Measurements from ENCODE around the gene KCNK4.
"Not testable (repeated sequence)": the region's sequence is repeated elsewhere in the genome, so short reads cannot be mapped to it uniquely, and the experiment has no call there.

The KCNK4 gene

DNA sequence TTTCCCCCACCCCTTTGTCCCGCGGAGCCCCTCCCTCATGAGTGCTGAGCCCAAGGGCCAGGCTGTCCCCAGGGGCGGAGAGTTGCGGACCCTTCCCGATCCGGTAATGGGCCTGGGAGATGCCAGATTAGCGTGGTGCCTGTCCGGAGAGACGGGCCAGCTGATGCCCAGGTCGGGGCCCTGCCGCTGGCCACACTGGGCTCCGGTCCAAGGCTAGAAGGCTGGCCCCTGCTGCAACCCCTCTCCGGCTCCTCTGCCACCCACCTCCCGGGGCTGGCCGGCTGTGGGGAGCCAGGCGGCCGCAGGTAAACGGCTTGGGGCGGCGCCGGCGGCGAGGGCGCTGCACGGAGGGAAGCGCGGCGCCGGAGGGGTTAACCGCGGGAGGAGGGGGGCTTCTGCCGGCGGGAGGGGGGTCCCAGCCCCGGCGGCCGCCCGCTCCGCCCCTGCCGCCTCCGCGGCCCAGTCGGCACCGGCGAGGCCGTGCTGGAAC, at the start of gene KCNK4:
Gene KCNK4, plus strand, starts transcription at position 41 of the 490 bp plus-strand sequence. CDS start 1,717 bp downstream, outside the sequence.
- no peak for DNase-seq (ENCODE audit: low spot score)

DNA sequence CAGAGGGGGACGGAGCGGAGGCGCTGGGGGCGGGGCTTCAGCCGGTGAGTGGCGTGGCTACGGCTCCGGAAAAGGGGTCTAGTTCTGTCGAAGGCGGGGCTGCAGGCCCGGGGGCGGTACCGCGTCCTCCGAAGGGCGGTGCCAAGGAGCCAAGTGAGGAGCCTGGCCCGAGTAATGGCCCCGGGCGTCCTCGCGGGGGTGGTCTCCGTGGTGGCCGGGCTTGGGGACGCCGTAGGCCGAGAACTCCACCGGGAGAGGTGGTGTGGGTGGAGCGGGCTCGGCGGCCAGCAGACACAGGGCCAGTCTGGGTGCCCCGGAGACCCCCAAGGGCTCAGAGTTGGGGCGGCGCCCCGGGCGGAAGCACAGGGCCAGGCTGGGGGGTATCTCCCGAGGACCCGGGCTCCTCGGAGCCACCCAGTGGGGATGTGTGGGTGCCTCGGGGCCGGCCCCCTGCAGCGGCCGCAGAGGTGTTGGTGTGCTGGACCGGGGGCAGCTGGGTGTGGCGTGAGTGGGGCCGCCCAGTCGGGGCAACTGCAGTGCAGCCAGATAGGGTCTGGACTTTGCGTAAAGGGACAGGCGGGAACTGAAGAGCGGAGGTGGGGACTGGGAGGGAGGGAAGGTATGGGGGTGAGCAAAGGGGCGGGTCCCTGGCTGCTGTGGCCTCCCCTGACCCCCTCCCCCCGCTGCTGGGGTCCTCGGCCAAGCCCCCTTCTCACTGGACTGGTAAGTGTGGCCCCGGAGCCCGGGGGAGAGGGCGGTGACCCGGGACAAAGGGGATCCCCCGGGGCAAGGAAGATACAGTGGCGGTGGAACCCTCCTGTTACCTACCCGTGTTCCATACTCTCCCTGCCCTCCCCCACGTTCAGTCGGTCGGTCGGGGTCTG, 49.4 kb upstream of the KCNK4 start:
- peak; percentile 32 for DNase-seq (ENCODE audit: low spot score)

DNA sequence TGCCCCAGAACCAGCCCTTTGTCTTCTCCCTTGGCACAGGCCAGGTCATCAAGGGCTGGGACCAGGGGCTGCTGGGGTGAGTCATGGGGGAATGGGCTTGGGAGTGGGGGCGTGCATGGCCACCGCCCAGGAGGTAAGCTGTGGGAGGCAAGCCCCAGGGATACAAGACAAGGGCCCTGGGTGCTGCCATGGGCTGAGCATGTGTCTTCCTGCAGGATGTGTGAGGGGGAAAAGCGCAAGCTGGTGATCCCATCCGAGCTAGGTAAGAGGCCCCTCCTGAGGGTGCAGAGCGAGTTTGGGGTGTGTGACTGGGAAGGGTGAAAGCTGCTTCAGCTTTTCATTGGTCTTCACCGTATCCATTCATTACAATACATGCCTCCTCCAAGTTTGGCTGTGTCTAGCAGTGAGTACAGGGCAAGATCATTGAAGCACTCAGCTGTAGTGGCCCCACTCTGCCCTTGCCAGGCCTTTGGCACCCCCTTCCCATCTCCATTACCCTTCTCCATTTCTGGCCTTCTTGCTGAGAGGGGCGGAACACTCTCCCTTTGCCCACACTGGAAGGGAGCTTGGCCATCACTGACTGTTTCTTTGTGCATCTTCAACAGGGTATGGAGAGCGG, 47.8 kb upstream of the KCNK4 start:
- no peak for DNase-seq (ENCODE audit: low spot score)

DNA sequence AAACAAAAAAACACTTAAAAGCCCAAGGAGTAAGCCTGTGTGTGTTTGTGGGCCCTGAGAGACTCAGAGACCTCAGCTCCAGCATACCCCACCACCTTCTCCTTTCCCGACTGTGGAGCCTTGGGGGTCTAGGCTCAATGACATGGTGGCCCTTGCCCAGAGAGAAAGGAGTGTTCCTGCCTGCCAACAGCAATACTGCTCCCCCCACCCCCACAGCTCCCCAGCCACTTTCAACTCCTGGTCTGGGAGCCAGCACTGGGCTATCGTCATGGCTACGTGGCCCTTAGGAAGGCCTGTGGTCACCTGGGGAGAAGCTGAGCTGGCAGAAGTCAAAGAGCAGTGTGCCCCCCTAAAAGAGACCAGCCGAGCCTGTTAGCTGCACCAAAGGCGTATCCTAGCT, 47.0 kb upstream of the KCNK4 start:
- DNase-seq (ENCODE audit: low spot score), result no peak

DNA sequence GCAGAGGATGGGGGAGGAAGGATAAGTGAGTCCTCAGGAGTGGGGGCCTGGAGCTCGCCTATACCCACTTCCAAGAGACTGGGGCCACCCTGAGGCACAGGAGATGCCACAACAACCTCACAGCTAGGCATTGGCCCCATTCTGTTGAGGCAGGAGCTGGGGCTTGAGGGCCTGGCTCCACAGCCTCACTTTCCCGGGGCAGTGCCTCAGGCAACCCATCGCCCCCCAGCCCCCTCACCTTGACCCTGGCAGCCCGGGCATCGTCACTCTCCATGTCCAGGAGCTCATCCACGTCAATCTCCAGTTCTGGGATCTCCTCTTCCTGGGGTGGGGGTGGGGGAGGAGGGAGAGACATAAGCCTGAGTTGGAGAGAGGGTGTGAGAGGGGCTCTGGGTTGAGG, 46.1 kb upstream of the KCNK4 start:
- DNase-seq (ENCODE audit: low spot score), result no peak

DNA sequence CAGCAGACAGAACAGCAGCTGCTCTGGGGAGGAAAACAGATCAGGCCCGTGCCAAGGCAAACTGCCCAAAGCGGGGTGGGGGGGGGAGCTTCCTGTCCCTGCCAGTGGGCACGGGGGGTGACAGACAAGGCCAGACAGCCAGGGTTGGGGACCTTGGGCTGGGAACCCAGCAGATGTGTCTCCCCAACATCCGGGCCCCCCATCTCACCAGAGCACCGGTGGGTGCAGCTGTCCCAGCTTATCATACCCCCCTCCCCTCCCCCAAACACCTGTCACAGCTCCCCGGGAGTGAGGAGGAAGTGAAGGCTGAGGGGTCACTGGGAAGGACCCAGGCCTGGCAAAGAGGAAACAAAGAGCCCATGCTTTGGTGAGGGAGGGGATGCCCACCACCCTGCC, 45.7 kb upstream of the KCNK4 start:
- no peak for DNase-seq (ENCODE audit: low spot score)

DNA sequence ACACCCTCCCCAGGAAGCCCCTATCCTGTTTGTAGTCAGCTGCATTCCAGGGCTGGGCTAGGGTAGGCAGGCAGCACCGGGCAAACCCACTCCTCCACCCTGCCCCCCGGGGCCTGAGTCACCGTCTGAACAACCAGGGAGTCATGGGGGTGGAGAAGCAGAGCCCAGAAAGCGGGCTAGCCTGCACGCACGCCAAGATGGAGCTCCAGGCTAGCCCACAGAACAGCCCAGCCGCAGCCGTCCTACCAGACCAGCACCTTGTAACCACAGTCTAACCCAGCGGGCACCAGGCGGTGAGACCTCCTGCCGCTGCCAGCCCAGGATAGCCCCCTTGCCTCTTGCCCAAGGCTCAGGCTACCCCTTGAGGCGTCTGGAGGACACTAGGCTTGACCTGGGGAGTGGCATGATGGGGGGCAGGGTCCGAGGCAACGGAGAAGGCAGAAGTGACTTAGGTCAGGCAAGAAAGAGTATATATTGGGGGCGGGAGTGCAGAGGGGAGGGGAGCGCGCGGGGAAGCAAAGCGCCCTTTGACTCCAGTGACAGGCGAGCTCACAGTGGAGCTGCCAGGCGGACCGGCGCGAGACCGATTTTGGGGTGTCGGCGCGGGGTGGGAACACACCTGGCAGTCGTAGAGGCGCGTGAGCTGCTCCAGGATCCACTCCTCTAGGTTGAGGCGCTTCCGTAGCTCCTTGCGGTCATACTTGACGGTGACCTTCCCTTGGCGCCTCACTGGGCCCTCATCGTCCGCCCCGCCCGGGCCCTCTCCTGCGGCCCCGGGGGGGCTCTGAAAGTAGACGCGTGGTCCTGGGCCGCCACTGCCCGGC, 45.1 kb upstream of the KCNK4 start:
- DNase-seq (ENCODE audit: low spot score), result peak; percentile 89

DNA sequence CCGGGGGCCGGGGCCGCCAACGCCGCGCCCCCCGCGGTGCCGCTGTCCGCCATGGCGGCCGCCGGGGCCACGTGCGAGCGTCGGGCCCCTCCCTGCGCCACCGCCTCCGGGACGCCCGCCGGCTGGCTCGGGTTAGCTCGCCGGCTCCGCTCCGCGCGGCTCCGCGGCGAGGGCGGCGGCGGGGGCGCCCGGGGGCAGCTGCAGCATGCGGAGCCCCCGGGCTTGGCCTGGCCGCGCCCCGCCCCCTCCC, 44.6 kb upstream of the KCNK4 start:
- not testable (repeated sequence) for DNase-seq (ENCODE audit: low spot score)

DNA sequence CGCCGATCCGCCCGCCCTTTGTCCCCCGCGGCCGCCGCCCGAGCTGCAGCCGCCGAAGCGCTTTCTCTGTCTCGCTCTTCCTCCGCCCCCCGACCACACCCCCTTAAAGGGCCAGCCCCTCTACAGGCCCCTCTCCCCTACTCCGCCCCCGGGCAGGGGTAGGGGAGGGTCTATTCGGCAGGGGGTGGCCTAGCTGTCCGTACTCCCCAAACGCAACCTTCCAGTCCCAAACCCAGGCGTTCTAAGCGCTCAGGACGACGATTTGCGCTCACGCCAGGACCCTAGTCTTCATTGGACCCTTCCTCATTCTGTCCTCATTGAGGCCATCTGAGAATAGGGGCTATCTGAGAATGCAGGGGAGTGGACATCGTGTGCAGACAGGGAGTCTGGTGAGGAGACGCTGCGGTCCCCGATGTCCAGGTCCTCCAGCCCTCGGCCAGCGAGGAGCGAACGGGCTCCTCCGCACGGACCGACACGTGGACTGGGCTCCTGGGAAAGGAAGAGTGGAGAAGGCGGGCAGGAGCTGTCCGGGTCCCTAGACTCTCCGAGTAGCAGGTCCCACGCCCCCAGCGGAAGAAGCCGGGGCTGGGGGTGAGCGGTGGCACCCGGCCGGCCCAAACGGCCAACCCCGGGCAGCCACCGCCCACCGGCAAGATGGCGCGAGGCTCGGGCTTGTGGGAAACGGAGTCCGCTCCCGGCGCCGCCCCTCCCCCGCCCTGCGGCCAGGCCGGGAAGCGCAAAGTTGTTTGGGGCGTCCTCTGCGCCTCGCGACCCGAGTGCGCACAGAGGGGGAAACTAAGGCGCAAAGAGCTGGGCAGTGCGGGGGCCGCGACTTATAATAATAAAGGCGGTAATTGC, 44.0 kb upstream of the KCNK4 start, which contains the start of gene PPP1R14B:
Gene PPP1R14B, minus strand, starts transcription at position 73 of the 858 bp plus-strand sequence. CDS start 270 bp downstream, outside the sequence.
- DNase-seq (ENCODE audit: low spot score), result peak; percentile 81

DNA sequence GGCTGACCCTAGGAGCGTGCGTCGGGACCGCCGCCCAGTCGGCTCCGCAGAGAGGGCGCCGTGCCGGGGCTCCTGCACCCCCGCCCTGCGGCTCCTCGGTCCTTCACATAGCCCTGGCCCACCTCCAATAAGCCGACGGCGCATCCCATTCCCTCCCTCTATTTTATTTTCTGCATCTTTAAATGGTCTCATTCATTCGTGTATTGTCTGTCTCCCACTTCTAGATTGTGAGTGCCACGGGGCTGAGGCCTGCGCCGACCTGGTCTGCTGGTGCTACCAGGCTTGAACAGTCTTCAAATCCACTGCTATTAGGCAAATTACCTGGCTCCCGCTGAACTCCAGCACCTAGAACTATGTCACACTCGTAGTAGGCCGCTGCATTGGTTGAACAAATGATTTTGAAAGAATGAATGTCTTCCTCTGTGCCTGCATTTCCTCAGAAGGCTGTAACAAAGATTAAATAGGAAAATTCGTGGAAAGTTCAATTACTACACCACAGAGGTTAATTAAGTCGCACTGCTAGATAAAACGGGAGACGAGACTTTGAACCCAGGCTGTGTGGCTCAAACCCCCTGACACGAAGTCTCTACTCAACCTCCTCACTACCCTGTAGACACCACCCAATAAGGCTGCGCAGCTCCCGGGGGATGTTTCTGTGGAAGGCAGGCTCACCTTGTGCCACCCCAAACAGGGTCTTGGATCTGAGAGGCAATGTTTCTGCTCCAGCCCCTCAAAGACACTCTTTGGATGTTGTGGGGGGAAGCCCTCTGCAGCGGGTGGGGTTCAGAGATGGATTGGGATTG, 43.2 kb upstream of the KCNK4 start:
- no peak for DNase-seq (ENCODE audit: low spot score)

DNA sequence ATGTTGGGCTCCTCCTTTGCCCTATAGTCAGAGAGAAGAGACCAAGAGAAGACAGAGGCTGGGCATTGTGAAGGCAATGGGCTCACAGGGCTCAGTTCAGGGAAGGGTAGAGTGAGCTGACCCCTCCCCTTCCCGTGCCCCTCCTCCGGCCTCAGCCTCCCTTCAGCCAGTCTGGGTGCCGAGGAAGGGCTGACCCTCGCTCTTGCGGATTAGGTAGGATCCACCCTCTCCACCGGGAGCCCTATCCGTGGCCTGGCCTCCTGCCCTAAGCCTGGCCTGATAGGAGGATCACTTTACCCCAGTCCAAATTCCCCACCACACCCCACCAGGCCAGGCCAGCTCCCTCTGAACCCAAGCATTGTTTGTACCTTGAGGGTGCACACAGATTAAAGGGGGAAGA, 42.5 kb upstream of the KCNK4 start:
- DNase-seq (ENCODE audit: low spot score), result no peak

DNA sequence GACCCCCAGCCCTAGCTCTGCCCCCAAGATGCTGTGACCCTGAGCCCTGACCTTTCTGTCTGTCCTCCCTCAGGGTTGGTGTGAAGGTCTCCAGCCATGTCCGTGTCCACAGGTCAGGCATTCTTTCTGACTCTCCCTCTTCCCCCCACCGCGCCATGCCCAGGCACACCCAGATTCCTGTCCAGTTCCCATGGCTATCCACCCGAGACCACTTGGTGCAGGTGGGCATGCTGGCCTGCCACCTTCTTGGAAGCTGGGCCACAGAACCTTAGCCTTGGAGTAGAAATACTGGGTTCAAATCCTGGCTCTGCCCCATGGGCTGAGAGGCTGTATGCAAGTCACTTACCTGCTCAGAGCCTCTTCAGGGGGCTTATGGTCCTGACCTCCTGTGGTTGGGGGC, 42.1 kb upstream of the KCNK4 start:
- DNase-seq (ENCODE audit: low spot score), result no peak

DNA sequence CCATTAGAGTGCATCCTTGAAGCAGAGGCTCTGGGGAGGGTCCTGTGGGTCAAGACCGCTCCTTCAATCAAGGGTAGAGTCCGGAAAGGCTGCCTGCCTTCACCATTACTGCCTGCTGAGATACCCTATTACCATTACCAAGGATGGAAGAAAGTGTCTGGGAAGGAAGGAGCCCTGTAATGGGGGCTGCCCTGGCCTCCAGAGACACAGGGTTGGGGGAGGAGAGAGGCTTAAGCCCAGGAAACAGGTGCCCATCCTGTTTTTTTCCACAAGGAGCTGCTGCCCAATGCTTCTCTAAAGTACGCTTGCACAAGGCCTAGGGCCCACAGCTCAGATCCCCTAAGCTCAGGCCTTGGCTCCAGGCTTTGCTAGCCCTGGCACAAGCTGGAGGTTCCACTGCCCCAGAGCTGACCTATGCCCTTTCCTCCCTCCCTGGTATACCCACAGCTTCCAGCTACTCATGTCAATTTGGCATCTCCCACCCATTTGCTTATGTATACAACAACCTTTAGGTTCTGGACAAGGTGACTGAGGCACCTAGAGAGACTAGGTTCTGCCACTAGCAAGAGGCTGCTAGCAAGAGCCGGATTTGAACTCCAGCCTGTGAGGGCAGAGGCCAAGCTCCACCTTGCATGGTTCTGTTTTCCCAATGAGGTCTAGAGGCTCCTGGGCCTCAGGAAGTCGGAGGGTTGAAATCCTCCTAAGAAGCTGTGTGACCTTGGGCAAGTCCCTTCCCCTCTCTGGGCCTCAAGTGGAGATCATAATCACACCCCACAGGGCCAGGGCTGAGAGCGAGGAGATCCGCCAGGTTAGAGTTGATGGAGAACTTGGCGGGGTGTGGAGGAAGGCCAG, 41.3 kb upstream of the KCNK4 start:
- no peak for DNase-seq (ENCODE audit: low spot score)

DNA sequence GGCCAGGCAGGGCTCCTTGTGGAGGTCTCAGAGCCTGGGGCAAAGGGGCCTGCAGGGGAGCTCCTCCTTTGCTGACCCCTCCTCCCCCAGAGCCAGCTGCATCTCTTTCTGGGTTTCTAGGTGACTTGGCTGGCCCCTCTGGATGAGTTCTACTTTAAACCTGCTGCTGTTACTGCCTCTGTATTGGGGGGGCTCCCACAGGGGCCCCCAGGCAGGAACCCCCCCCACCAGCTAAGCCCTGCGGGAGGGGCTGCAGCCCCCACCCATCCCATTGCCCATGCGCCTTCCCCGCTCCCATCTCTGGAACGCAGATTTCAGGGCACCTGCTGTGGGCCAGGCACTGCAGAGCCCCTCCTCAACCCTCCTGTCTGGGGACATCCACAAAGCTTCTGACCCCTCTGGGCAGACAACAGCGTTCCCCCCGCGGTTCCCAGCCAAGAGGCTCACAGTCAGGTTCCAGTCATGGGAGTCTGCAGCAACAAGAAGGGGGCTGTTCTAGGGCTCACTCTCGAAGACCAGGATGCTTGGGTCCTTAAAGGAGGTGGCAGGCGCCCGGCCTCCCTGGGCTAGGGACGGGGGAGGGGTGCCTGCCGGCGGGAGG, 40.6 kb upstream of the KCNK4 start:
- no peak for DNase-seq (ENCODE audit: low spot score)

DNA sequence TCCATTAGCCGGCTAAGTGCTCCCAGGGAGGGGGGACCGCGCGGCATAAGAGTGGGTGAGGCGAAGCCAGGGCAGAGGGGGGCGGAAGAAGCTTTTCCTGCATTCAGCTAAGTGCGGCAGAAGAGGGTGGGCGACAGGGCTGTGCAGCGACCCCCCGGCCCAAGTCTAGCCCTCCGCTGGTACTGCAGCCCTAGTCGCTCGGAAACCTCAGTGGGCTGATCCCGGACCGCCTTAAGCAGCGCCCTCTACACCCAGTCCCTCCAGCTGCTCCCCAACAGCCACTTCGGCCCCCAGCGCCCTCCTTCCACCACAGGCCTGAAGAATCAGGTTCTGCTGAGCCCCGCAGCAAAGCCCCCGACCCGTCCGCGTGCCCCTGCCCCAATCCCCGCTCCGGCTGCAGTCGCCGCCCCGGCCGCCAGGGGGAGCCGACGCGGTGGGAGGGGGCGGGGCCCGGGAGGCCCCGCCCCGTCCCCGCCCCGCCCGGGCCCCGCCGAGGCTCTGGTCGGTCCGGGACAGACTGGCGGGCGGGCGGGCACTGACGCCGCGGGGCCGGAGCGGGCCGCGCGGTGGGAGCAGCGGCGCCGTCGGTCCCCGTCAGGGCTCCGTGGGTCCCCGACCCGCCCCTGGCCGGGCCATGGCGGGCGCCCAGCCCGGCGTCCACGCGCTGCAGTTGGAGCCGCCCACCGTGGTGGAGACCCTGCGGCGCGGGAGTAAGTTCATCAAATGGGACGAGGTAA, 39.9 kb upstream of the KCNK4 start, which contains the start of gene PLCB3:
Gene PLCB3, plus strand, starts transcription at position 515 of the 737 bp plus-strand sequence. Its CDS starts 120 bp downstream, at position 635.
- DNase-seq (ENCODE audit: low spot score), result peak; percentile 56

DNA sequence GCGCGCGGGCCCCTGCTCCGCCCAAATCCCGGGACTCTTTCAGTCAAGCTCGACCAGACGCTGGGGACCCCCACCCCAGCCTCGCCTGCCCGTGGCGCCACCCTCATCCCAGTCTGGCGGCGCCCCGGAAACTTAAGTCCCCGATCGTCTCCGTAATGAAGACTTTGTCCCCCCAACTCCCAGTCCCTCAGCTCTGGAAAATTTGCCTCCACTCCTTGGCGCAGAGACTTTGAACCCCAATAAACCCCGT, 39.4 kb upstream of the KCNK4 start:
- no peak for DNase-seq (ENCODE audit: low spot score)

DNA sequence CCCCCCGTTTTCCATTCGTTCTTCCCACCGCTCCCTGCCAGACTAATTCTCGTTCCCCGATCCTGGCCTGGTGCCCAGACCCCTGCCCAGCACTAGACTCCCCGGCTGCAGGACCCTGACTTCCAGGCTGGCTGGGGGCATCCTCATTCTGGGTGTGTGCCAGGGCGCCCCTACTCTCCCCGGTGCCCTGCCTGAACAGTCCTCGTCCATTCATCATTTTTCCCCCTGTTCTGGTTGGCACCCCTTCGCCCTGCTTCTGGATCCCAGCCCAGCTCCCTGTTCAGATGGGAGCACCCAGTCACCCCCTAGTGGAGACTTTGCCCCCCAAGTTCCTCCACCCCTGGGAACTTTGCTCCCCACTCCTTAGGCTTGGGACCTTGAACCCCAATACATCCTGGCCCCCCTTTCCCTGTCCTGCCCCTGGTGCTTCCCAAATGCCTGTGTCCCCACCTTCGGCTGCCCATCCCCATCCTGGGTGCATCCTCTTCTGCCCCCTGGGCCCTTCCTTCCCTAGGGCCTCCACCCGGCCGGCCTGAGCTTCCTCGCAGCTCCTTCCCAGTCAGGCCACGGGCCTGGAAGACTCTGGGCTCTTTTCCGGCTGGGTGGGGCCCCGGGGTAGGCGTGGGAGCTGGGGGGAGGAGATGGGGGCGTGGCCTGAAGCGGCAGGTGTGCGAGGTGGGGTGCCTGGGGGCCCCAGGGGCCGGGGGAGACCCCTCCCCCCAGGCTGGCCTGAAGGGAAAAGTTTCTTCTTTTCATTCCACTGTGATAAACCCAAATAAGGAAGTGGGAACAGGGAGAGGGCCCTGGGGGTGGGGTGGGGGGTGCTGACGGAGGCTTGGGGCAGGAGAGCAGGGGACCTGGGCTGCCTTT, 38.9 kb upstream of the KCNK4 start:
- peak; percentile 52 for DNase-seq (ENCODE audit: low spot score)

DNA sequence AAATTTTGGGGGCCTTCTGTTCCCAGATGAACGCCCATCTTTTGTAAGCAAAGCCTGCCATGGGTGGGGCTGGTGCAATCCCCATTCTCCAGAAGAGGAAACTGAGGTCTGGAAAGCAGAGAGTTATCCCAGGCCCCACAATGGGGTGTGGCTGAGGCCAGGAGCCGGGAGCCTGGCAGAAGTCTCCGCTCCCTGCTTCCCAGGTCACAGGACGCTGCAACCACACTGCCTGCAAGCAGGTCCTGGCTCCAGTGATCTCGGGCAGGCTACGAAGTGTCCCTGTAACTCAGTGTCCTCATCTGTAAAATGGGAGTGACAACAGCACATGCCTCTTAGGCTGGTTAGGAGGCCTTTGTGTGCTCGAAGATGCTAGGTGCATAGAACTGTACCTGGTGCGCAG, 38.1 kb upstream of the KCNK4 start:
- no peak for DNase-seq (ENCODE audit: low spot score)

Data from LoVo (cell line).